KMS-11 (cell line): ENCODE results near the gene CTTNBP2.

Experiments used
- H2AFZ ChIP-seq: fragments of 200-600 bp; sonication (generic); 2 replicates; pipeline ENCODE4 v1.6.1; 2016; ENCODE audit warnings: antibody characterized with exemption, mixed run types, low read depth
- H3K27ac ChIP-seq: fragments of 200-600 bp; sonication (generic); 2 replicates; pipeline ENCODE4 v1.6.1; 2016; ENCODE audit warnings: mild to moderate bottlenecking, mixed run types
- H3K27me3 ChIP-seq: fragments of 200-600 bp; sonication (generic); 2 replicates; pipeline ENCODE4 v1.6.1; 2017; ENCODE audit warnings: mild to moderate bottlenecking, low read depth, mixed run types, moderate library complexity; ENCODE audit not compliant: insufficient read depth
- H3K36me3 ChIP-seq: fragments of 200-600 bp; sonication (generic); 2 replicates; pipeline ENCODE4 v1.6.1; 2017; ENCODE audit warnings: mild to moderate bottlenecking, mixed run types; ENCODE audit not compliant: insufficient read depth
- H3K4me1 ChIP-seq: fragments of 200-600 bp; sonication (generic); 2 replicates; pipeline ENCODE4 v1.6.1; 2016; ENCODE audit warnings: mild to moderate bottlenecking, low read depth, mixed run types; ENCODE audit not compliant: poor library complexity, severe bottlenecking
- H3K4me2 ChIP-seq: fragments of 200-600 bp; sonication (generic); 2 replicates; pipeline ENCODE4 v1.7.0; 2016; ENCODE audit warnings: mild to moderate bottlenecking, mixed run types
- H3K4me3 ChIP-seq: fragments of 200-600 bp; sonication (generic); IDR thresholded peaks from 2 replicates; pipeline ENCODE4 v1.6.1; 2017; ENCODE audit warnings: low read depth, low read length, mixed read lengths; ENCODE audit not compliant: insufficient read depth
- H3K79me2 ChIP-seq: fragments of 200-600 bp; sonication (generic); 2 replicates; pipeline ENCODE4 v1.6.1; 2016; ENCODE audit warnings: low read depth, mixed run types; ENCODE audit not compliant: insufficient read depth
- H3K9ac ChIP-seq: fragments of 200-600 bp; sonication (generic); 2 replicates; pipeline ENCODE4 v1.6.1; 2016; ENCODE audit warnings: mild to moderate bottlenecking, mixed run types
- H4K20me1 ChIP-seq: fragments of 200-600 bp; sonication (generic); 2 replicates; pipeline ENCODE4 v1.6.1; 2016; ENCODE audit warnings: mild to moderate bottlenecking, mixed run types; ENCODE audit not compliant: insufficient read depth
- CTCF ChIP-seq: fragments of 200-600 bp; sonication (generic); conservative IDR thresholded peaks from 2 replicates; pipeline ENCODE4 v1.6.1; 2017; ENCODE audit warnings: low read depth, mild to moderate bottlenecking, antibody characterized with exemption, low read length, moderate library complexity, mixed read lengths

The CTTNBP2 gene

GRCh38 chr7:117741962-117742361, 131.3 kb downstream of the CTTNBP2 start:
- Histone ChIP-seq H3K9ac (no peak overlapping the region), H2AFZ (no peak overlapping the region), H3K27me3 (no peaks in the 10 kb centered on the region), H3K27ac (no peak overlapping the region), H3K4me3 (no peak overlapping the region), H4K20me1 (no peaks in the 10 kb centered on the region), H3K79me2 (no peaks in the 10 kb centered on the region), H3K4me2 (no peak overlapping the region), H3K36me3 (no peaks in the 10 kb centered on the region), H3K4me1 (no peaks in the 10 kb centered on the region)
- no peak for TF ChIP-seq CTCF

- no peaks in the 10 kb centered on the region for H3K4me1 ChIP-seq
- TF ChIP-seq CTCF: no peak
- no peaks in the 10 kb centered on the region for H3K27me3 ChIP-seq
- H3K36me3 ChIP-seq: no peaks in the 10 kb centered on the region
- H3K4me3 ChIP-seq: no peak overlapping the region
- no peaks in the 10 kb centered on the region for H4K20me1 ChIP-seq
- no peak overlapping the region for H3K4me2 ChIP-seq
- H2AFZ ChIP-seq: no peak overlapping the region
- no peak overlapping the region for H3K27ac ChIP-seq
- no peaks in the 10 kb centered on the region for H3K79me2 ChIP-seq
- H3K9ac ChIP-seq: no peak overlapping the region
Measured at GRCh38 chr7:117739085-117739484, 134.2 kb downstream of the CTTNBP2 start.

- H3K36me3 ChIP-seq: no peaks in the 10 kb centered on the region
- H4K20me1 ChIP-seq: no peaks in the 10 kb centered on the region
- no peaks in the 10 kb centered on the region for H3K79me2 ChIP-seq
- H3K4me1 ChIP-seq: no peaks in the 10 kb centered on the region
- no peak for TF ChIP-seq CTCF
- no peak overlapping the region for H3K4me3 ChIP-seq
- H3K27me3 ChIP-seq: no peaks in the 10 kb centered on the region
- no peak overlapping the region for H3K9ac ChIP-seq
- no peak overlapping the region for H2AFZ ChIP-seq
- no peak overlapping the region for H3K27ac ChIP-seq
- H3K4me2 ChIP-seq: no peak overlapping the region
Measured at GRCh38 chr7:117737926-117738325, 135.3 kb downstream of the CTTNBP2 start.

GRCh38 chr7:117731455-117731854, 141.8 kb downstream of the CTTNBP2 start:
- H3K9ac ChIP-seq: no peak overlapping the region
- no peaks in the 10 kb centered on the region for H3K36me3 ChIP-seq
- no peaks in the 10 kb centered on the region for H3K4me1 ChIP-seq
- H3K4me3 ChIP-seq: no peak overlapping the region
- no peak overlapping the region for H3K4me2 ChIP-seq
- H2AFZ ChIP-seq: no peak overlapping the region
- H3K27ac ChIP-seq: no peak overlapping the region
- H3K27me3 ChIP-seq: no peaks in the 10 kb centered on the region
- TF ChIP-seq CTCF: no peak
- H3K79me2 ChIP-seq: no peaks in the 10 kb centered on the region
- no peaks in the 10 kb centered on the region for H4K20me1 ChIP-seq

GRCh38 chr7:117730390-117730789, 142.9 kb downstream of the CTTNBP2 start:
- Histone ChIP-seq H3K36me3 (no peaks in the 10 kb centered on the region), H3K4me2 (no peak overlapping the region), H3K4me3 (no peak overlapping the region), H3K79me2 (no peaks in the 10 kb centered on the region), H4K20me1 (no peaks in the 10 kb centered on the region), H2AFZ (no peak overlapping the region), H3K4me1 (no peaks in the 10 kb centered on the region), H3K27ac (no peak overlapping the region), H3K27me3 (no peaks in the 10 kb centered on the region), H3K9ac (no peak overlapping the region)
- no peak for TF ChIP-seq CTCF
